Gastrocnemius medialis (tissue), 4 donors: Measurements from ENCODE around the gene MPPED1.
A peak's percentile ranks its signal among the peaks of the same experiment; 100 is the strongest.

Experiments
- POLR2A ChIP-seq, 2 donors: fragments of 450-650 bp; IDR thresholded peaks; one replicate each; pipeline ENCODE4 v1.6.1; 2017; ENCODE audit warnings: antibody characterized with exemption in 2 of 2, mild to moderate bottlenecking in 2 of 2, moderate library complexity in 2 of 2
- TF ChIP-seq, protein P1 (sequence below), 5 experiments: fragments of 450-650 bp in 3 of 5; fragments of 200-600 bp in 2 of 5; sonication (generic) in 2 of 5; IDR thresholded peaks in 4 of 5; conservative IDR thresholded peaks in 1 of 5; 1 replicate in 4 of 5; 2 replicates in 1 of 5; pipeline ENCODE4 v1.5.1; 2016 to 2019; ENCODE audit warnings: antibody characterized with exemption in 5 of 5, mild to moderate bottlenecking in 3 of 5, moderate library complexity in 3 of 5

DNA sequence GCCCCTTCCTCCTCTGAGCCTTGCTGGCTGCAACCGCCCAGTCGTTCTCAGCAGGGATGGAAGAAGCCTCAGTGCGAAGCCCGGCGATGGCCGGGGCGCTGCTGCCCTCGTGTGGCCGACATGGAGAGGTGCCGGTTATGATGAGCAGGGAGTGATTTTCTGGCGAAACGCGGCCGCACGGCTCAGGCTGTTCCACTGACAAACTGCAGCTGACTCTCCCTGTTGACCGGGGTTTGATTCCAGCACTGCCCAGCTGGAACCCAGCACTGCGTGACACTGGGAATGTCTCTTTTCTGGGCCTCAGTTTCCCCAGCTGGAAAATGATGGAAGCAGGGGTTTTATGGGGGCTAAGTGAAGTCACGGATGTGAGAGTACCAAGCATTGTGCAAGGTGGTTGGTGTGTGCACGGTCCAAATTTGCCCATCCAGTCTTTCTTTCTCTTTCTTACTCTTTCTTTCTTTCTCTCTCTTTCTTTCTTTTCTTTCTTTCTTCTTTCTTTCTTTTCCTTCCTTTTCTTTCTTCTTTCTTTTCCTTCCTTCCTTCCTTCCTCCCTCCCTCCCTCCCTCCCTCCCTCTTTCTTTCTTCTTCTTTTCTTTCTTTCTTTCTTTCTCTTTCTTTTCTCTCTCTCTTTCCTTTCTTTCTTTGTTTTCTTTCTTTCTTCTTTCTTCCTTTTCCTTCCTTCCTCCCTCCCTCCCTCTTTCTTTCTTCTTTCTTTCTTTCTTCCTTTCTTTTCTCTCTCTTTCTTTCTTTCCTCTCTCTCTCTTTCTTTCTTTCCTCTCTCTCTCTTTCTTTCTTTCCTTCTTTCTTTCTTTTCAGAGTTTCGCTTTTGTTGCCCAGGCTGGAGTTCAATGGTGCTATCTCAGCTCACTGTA lies 25.8 kb upstream of the MPPED1 start:
- TF ChIP-seq, protein P1, sequence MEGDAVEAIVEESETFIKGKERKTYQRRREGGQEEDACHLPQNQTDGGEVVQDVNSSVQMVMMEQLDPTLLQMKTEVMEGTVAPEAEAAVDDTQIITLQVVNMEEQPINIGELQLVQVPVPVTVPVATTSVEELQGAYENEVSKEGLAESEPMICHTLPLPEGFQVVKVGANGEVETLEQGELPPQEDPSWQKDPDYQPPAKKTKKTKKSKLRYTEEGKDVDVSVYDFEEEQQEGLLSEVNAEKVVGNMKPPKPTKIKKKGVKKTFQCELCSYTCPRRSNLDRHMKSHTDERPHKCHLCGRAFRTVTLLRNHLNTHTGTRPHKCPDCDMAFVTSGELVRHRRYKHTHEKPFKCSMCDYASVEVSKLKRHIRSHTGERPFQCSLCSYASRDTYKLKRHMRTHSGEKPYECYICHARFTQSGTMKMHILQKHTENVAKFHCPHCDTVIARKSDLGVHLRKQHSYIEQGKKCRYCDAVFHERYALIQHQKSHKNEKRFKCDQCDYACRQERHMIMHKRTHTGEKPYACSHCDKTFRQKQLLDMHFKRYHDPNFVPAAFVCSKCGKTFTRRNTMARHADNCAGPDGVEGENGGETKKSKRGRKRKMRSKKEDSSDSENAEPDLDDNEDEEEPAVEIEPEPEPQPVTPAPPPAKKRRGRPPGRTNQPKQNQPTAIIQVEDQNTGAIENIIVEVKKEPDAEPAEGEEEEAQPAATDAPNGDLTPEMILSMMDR (IDR thresholded peaks at IDR 0.05 in 4 of 5, conservative IDR thresholded peaks at IDR 0.05 in 1 of 5) = peak; percentile 59 to 88 (median 72)
- TF ChIP-seq POLR2A (IDR thresholded peaks at IDR 0.05) = no peak
